HG02973 (cell line): Measurements from ENCODE around the gene TICAM2.

Source experiments
- ATAC-seq: cut with Tn5 transposase; IDR thresholded peaks from one replicate; pipeline ENCODE4 v1.9.1; 2021; ENCODE audit warnings: moderate library complexity; ENCODE audit not compliant: unreplicated experiment

Gene TICAM2

GRCh38 chr5:115541611-115542010 is 60.7 kb downstream of the TICAM2 start:
- ATAC-seq = no peak

- ATAC-seq = no peak
These were observed 66.7 kb downstream of the TICAM2 start for GRCh38 chr5:115535479-115536035.

GRCh38 chr5:115532517-115532916 is 69.8 kb downstream of the TICAM2 start:
- ATAC-seq = no peak

- ATAC-seq = no peak
These were observed 70.4 kb downstream of the TICAM2 start for GRCh38 chr5:115531787-115532367.

- ATAC-seq = no peak
These were observed 70.9 kb downstream of the TICAM2 start for GRCh38 chr5:115531380-115531779.

GRCh38 chr5:115530426-115530825 is 71.9 kb downstream of the TICAM2 start:
- no peak for ATAC-seq
